DMS153 (cell line): Measurements from ENCODE around the gene MST1.

ENCODE experiments used
- DNase-seq: peaks from one replicate; lab custom pipeline; 2025; lab: John Stamatoyannopoulos, UW

MST1 gene

GRCh38 chr3:49674497-49674983 lies 14.7 kb downstream of the MST1 start:
- no peak for DNase-seq

- DNase-seq, result no peak
Measured at GRCh38 chr3:49673715-49674496, 15.4 kb downstream of the MST1 start, which contains the start of gene APEH. APEH (plus strand) TSS chr3:49674351; CDS start chr3:49674402, 51 bp downstream.

- no peak for DNase-seq
Measured at GRCh38 chr3:49673121-49673714, 16.1 kb downstream of the MST1 start.

- DNase-seq, result no peak
Measured at GRCh38 chr3:49671291-49672288, 17.7 kb downstream of the MST1 start.

- no peak for DNase-seq
Measured at GRCh38 chr3:49670940-49671290, 18.4 kb downstream of the MST1 start.

- no peak for DNase-seq
Measured at GRCh38 chr3:49669352-49669751, 19.9 kb downstream of the MST1 start.

GRCh38 chr3:49668861-49669260 lies 20.4 kb downstream of the MST1 start:
- DNase-seq, result no peak

- no peak for DNase-seq
Measured at GRCh38 chr3:49668414-49668797, 20.9 kb downstream of the MST1 start.

GRCh38 chr3:49667701-49668413 lies 21.4 kb downstream of the MST1 start:
- no peak for DNase-seq

GRCh38 chr3:49666592-49666991 lies 22.7 kb downstream of the MST1 start:
- DNase-seq, result no peak

- DNase-seq, result no peak
Measured at GRCh38 chr3:49665822-49666519, 23.3 kb downstream of the MST1 start.

- no peak for DNase-seq
Measured at GRCh38 chr3:49664300-49664699, 25.0 kb downstream of the MST1 start.

GRCh38 chr3:49663831-49664230 lies 25.4 kb downstream of the MST1 start:
- no peak for DNase-seq

GRCh38 chr3:49662720-49663413 lies 26.4 kb downstream of the MST1 start:
- no peak for DNase-seq

GRCh38 chr3:49662021-49662420 lies 27.3 kb downstream of the MST1 start:
- DNase-seq, result no peak

- no peak for DNase-seq
Measured at GRCh38 chr3:49661281-49661680, 28.0 kb downstream of the MST1 start.

GRCh38 chr3:49659756-49660155 lies 29.5 kb downstream of the MST1 start:
- no peak for DNase-seq

GRCh38 chr3:49658711-49659110 lies 30.6 kb downstream of the MST1 start:
- no peak for DNase-seq

GRCh38 chr3:49657208-49657915 lies 31.9 kb downstream of the MST1 start:
- DNase-seq, result no peak
